ENCODE data around the gene ITPRIPL1.

Gene ITPRIPL1

GRCh38 chr2:96324721-96325040 is 436 bp upstream of the ITPRIPL1 start:
- no peak for DNase-seq

GRCh38 chr2:96325884-96326255 is 753 bp downstream of the ITPRIPL1 start:
- no peak for DNase-seq

DNA sequence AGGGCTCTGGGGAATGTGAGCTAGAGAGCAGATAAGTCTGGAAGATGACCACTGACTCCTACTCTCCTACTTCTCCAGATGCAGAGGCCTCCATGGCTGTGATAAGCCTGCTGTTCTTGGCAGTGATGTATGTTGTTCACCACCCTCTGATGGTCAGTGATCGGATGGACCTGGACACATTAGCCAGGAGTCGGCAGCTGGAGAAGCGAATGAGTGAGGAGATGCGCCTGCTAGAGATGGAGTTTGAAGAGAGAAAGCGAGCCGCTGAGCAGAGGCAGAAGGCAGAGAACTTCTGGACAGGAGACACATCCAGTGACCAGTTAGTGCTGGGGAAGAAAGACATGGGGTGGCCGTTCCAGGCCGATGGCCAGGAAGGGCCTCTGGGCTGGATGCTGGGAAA is 1.4 kb downstream of the ITPRIPL1 start:
- DNase-seq, result no peak

GRCh38 chr2:96326990-96327820 is 2.1 kb downstream of the ITPRIPL1 start:
- no peak for DNase-seq

DNA sequence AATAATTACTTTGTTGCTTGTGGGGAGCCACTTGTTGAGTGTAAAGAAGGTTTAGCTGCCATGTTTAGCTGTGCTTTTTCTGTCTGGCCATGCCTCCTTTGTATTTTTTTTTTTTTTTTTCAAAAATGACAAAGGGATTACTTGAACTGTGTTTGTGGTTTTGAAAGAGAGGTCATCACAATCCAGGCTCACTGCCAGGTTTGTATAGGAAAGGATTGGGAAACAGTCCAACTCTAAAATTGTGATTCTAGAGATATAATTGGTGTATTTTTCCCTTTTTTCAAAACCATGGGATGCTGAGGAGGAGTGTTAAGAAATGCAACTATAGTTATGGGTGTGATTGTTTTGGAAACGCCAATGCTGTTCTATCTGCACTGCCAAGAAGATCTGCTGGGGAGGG is 4.3 kb downstream of the ITPRIPL1 start:
- DNase-seq, result no peak

GRCh38 chr2:96329874-96330273 is 4.8 kb downstream of the ITPRIPL1 start:
- no peak for DNase-seq

- DNase-seq, result no peak
Observed at GRCh38 chr2:96330407-96330806, 5.3 kb downstream of the ITPRIPL1 start.

DNA sequence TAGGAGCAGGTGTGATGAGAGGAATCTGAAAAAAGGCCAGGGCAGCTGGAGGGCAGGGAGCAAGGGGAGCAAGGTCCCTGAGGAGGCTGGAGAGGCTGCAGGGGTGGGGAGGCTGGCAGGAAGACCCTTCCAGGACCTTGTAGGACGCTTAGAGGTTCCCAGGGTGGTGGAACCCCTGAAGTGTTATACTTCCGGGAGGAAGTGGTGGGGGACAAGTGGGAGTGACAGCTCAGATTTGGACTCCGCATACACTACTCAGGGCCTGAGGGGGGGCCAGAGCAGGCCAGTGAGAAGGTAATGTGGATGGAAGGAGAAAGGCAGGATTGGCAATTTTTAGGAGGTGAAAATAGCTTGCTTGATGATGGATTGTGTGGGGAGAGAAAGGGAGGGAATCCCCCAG is 8.6 kb downstream of the ITPRIPL1 start:
- no peak for DNase-seq

- DNase-seq, result no peak
Observed at GRCh38 chr2:96336104-96336775, 11.1 kb downstream of the ITPRIPL1 start.

DNA sequence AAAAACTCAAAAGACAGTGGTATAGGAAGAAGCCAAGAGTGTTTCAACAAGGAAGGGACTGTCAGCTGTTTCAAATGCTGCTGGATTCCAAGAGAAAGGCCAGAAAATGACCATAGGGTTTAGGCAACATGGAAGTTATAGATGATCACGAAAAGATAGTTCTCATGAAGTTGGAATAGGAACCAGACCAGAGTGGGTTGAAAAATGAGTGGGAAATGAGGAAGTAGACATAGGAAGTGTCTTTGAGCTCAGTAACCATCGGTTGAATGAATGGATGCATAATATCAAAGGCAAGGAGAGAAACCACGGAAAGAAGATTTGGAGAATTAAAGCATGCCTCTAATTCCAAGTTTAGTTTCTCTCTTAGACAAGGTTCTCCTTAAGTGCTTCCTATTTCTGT is 11.8 kb downstream of the ITPRIPL1 start:
- DNase-seq, result no peak

DNA sequence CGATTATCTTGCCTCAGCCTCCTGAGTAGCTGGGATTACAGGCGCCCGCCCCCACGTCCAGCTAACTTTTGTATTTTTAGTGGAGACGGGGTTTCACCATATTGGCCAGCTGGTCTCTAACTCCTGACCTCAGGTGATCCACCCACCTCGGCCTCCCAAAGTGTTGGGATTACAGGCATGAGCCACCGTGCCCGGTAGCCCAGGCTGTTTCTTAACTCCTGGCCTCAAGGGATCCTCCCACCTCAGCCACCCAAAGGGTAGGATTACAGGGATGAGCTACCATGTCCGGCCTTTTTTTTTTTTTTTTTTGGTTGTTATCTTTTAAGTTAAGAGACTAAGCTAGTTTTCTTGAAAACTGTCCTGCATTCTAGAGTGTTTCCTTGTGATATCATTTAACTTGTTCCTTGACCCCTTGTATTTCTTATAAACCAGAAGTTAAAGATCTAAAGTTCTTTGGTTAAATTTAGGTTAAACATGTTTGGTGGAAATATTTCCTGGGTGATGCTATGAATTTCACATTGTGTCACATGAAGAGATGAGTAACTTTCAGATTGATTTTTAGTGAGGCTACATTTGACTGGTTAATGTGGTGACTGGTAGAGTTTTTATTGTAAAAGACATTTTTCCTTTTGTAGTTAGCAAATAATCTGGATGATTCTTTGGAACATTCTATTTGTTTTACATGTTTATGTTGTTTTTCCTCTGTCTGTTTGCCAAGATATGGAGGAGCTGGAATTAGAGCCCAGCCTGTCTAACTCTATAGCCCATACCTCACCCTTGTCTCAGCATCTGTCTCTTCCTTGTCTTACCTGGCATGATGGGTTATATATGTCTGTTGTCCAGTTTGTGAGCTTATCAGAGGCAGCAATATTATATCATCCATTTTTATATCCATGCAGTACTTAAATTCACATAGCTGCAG is 15.6 kb downstream of the ITPRIPL1 start:
- no peak for DNase-seq

DNA sequence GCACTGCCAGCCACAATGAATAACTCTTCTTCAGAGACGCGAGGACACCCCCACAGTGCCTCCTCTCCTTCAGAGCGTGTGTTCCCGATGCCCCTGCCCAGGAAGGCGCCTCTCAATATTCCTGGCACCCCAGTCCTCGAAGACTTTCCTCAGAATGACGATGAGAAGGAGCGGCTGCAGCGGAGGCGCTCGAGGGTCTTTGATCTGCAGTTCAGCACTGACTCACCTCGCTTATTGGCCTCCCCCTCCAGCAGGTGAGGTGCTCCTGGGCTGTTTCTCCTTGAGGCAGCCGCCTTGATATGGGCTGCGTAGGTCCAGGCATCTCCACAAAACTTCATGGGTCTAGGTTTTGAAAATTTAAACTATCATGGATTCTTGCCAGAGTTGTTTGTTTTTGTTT is 16.5 kb downstream of the ITPRIPL1 start:
- no peak for DNase-seq

DNA sequence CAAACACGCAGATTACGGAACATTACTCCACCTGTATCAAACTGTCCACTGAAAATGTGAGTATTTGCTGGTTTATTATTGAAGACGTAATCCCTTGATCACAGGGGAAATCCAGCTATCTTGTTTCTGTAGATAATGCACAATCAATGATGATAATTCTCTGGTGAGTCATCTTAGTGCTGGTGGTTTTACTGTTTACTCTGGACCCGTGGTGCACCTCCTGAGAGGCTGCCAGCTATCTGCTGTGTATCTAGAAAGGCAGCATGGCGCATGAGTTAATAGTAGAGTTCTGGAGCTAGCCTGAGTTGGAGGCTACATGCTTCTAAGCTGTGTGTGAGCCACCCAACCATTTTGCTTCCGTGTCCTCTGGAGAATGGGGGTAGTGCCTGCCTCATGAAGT is 17.0 kb downstream of the ITPRIPL1 start:
- DNase-seq, result no peak

- peak; percentile 21 for DNase-seq
Observed at GRCh38 chr2:96344011-96344410, 18.9 kb downstream of the ITPRIPL1 start.

- DNase-seq, result no peak
Observed at GRCh38 chr2:96345438-96345837, 20.3 kb downstream of the ITPRIPL1 start.

DNA sequence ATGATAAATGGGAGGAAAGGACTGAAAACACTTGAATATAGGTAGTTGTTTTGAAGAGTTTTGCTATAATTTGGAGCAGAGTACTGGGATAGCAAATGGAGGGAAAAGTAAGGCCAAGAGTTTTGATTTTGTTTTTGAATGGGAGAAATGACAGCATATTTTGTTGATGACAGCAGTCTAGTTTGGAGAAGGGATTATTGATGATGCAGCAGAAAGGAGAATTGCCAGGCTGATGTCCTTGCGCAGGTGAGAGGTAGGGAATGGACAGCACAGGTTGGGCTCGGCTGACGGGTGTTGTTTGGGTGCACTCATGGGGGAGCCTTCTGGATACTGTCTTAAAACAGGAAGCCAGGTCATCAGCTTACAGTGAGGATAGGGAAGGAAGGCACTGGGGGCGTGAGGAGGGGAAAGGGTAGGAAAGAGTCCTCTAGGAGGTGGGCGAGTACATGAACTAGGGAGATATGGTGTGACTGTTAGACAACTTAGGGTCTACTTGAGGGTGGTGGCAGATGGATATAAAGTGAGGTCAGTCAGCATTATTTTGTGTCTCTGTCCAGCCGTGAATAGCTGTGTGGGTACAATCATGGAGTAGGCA is 20.8 kb downstream of the ITPRIPL1 start:
- DNase-seq, result no peak

GRCh38 chr2:96347395-96347794 is 22.3 kb downstream of the ITPRIPL1 start:
- DNase-seq, result no peak

GRCh38 chr2:96353032-96353561 is 28.0 kb downstream of the ITPRIPL1 start:
- DNase-seq, result no peak

- DNase-seq, result no peak
Observed at GRCh38 chr2:96353606-96354101, 28.5 kb downstream of the ITPRIPL1 start.

DNA sequence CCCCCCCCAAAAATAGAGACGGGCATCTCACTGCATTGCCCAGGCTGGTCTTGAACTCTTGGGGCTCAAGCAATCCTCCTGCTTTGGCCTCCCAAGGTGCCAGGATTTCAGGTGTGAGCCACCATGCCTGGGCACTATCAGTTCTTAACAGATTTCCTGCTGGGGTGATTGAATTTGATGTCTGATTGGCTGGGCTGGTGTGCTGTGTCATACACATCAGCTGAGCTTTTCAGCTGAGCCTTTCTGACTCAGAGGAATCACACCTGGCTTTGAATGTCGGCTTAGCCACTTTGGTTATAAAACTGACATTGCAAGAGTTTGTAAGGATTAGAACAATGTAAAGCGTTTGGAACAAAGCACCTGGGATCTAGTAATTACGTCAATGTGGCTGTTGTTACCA is 29.4 kb downstream of the ITPRIPL1 start:
- DNase-seq, result no peak

- no peak for DNase-seq
Observed at GRCh38 chr2:96356889-96357288, 31.8 kb downstream of the ITPRIPL1 start.

- DNase-seq, result peak; percentile 74
Observed at GRCh38 chr2:96359310-96359709, 34.2 kb downstream of the ITPRIPL1 start.

GRCh38 chr2:96359866-96360265 is 34.7 kb downstream of the ITPRIPL1 start:
- DNase-seq, result no peak

Data from midbrain (tissue), 1 donor.